A673 (cell line): ENCODE data around the gene SRGAP2C. TPM values are rescaled to one million over a fixed set of nuclear protein-coding genes. Genes with fewer than 3 reads are reported as not detected.
"Not testable (repeated sequence)": the region's sequence is repeated elsewhere in the genome, so short reads cannot be mapped to it uniquely, and the experiment has no call there.

Source experiments
- BruUV-seq: library from RNA; stranded (reverse); fragments of 400-500 nt; replicated peaks from 2 replicates; lab custom pipeline; 2021; lab: Mats Ljungman, UMichigan
- CTCF ChIA-PET: fragments of 300-600 bp; sonication (Branson Sonifier 250); formaldehyde crosslinking; loops from one replicate; lab custom pipeline; 2022; ENCODE audit warnings: antibody characterized with exemption; lab: Charles Lee
- POLR2A ChIA-PET: fragments of 300-600 bp; sonication (Branson Sonifier 250); formaldehyde crosslinking; loops from one replicate; lab custom pipeline; 2022; ENCODE audit warnings: antibody characterized with exemption; ENCODE audit not compliant: low non-redundant PET; lab: Charles Lee
- DNase-seq: peaks from one replicate; pipeline ENCODE4 v3.0.0-alpha.2; 2015; ENCODE audit warnings: low spot score
- H3K27ac ChIP-seq: fragments of 200-600 bp; sonication (generic); 2 replicates; pipeline ENCODE4 v1.5.1; 2016; ENCODE audit warnings: mixed run types, low read depth, mild to moderate bottlenecking, mixed read lengths, antibody characterized with exemption, low read length; ENCODE audit not compliant: poor library complexity, severe bottlenecking
- H3K27me3 ChIP-seq: fragments of 200-600 bp; sonication (generic); replicated peaks from 2 replicates; pipeline ENCODE4 v1.6.1; 2017; ENCODE audit warnings: mixed run types, low read depth, mild to moderate bottlenecking, mixed read lengths, antibody characterized with exemption, low read length; ENCODE audit not compliant: insufficient read depth, poor library complexity
- H3K36me3 ChIP-seq: fragments of 200-600 bp; sonication (generic); 2 replicates; pipeline ENCODE4 v1.6.1; 2016; ENCODE audit warnings: mixed run types, mild to moderate bottlenecking, mixed read lengths, antibody characterized with exemption, low read length; ENCODE audit not compliant: insufficient read depth, poor library complexity, severe bottlenecking
- H3K4me1 ChIP-seq: fragments of 200-600 bp; sonication (generic); 2 replicates; pipeline ENCODE4 v1.6.1; 2017; ENCODE audit warnings: mixed run types, mild to moderate bottlenecking, mixed read lengths, antibody characterized with exemption, low read length; ENCODE audit not compliant: insufficient read depth, poor library complexity, severe bottlenecking
- H3K4me3 ChIP-seq: fragments of 200-600 bp; sonication (generic); 2 replicates; pipeline ENCODE4 v1.5.1; 2016; ENCODE audit warnings: low read depth, mixed run types, mild to moderate bottlenecking, mixed read lengths, low read length; ENCODE audit not compliant: poor library complexity, severe bottlenecking
- H3K9me3 ChIP-seq: fragments of 200-600 bp; sonication (generic); 2 replicates; pipeline ENCODE4 v1.6.1; 2016; ENCODE audit warnings: mixed run types, low read depth, mild to moderate bottlenecking, mixed read lengths, antibody characterized with exemption, low read length; ENCODE audit not compliant: poor library complexity, severe bottlenecking
- CTCF ChIP-seq: fragments of 300-800, 200-600 bp; sonication (generic); conservative IDR thresholded peaks from 2 replicates; pipeline ENCODE4 v1.5.1; 2017; ENCODE audit warnings: low read depth, mild to moderate bottlenecking, antibody characterized with exemption, low read length, moderate library complexity, mixed read lengths
- EZH2 ChIP-seq: fragments of 200-600 bp; sonication (generic); IDR thresholded peaks from 2 replicates; pipeline ENCODE4 v1.6.1; 2017; ENCODE audit warnings: borderline replicate concordance, low read depth, mild to moderate bottlenecking, mixed read lengths, antibody characterized with exemption, low read length; ENCODE audit not compliant: poor library complexity, severe bottlenecking
- intact Hi-C: fragments of 100-400 bp; cut with micrococcal nuclease; formaldehyde crosslinking; loops from one replicate; pipeline ENCODE4 v1.10.0; 2022; ENCODE audit not compliant: unreplicated experiment
- total RNA-seq: library from RNA; stranded (reverse); gene quantifications from 2 replicates; pipeline ENCODE4 v1.2.3, GENCODE V29; 2021

The SRGAP2C gene
- total RNA-seq, 1 experiment from 2014 or later, result 47.8 TPM

GRCh38 chr1:121418369-121419049, 233.7 kb downstream of the SRGAP2C start:
- no peaks in the 10 kb centered on the region for H3K27me3 ChIP-seq
- H3K9me3 ChIP-seq, result no peaks in the 10 kb centered on the region
- H3K4me3 ChIP-seq, result no peak overlapping the region
- DNase-seq, result no peak
- intact Hi-C loops, result no loop called here
- BruUV-seq, result no TSS peak
- ChIA-PET POLR2A (no interaction called here), CTCF (no interaction called here)
- TF ChIP-seq EZH2 (no peak), CTCF (no peak)
- H3K4me1 ChIP-seq, result no peaks in the 10 kb centered on the region
- H3K27ac ChIP-seq, result no peak overlapping the region
- no peaks in the 10 kb centered on the region for H3K36me3 ChIP-seq

GRCh38 chr1:121419050-121419615, 234.4 kb downstream of the SRGAP2C start:
- H3K4me1 ChIP-seq, H3K27ac ChIP-seq, H3K27me3 ChIP-seq, H3K36me3 ChIP-seq, H3K4me3 ChIP-seq, POLR2A ChIA-PET, intact Hi-C loops, H3K9me3 ChIP-seq, BruUV-seq, CTCF ChIA-PET, DNase-seq: not testable (repeated sequence)

GRCh38 chr1:121421490-121421889, 236.7 kb downstream of the SRGAP2C start:
- CTCF ChIA-PET, H3K27me3 ChIP-seq, H3K9me3 ChIP-seq, intact Hi-C loops, POLR2A ChIA-PET, H3K27ac ChIP-seq, BruUV-seq, H3K36me3 ChIP-seq, DNase-seq, H3K4me1 ChIP-seq, H3K4me3 ChIP-seq: not testable (repeated sequence)

GRCh38 chr1:121423956-121424355, 239.2 kb downstream of the SRGAP2C start:
- H3K9me3 ChIP-seq, H3K27me3 ChIP-seq, H3K27ac ChIP-seq, CTCF ChIA-PET, POLR2A ChIA-PET, H3K4me1 ChIP-seq, BruUV-seq, H3K36me3 ChIP-seq, DNase-seq, H3K4me3 ChIP-seq, intact Hi-C loops: not testable (repeated sequence)

- H3K27me3 ChIP-seq, H3K9me3 ChIP-seq, DNase-seq, H3K36me3 ChIP-seq, H3K4me1 ChIP-seq, POLR2A ChIA-PET, H3K27ac ChIP-seq, H3K4me3 ChIP-seq, CTCF ChIA-PET, intact Hi-C loops, BruUV-seq: not testable (repeated sequence)
Observed at GRCh38 chr1:121433517-121433916, 248.7 kb downstream of the SRGAP2C start.

- CTCF ChIA-PET, H3K27ac ChIP-seq, BruUV-seq, H3K36me3 ChIP-seq, intact Hi-C loops, H3K4me3 ChIP-seq, POLR2A ChIA-PET, H3K27me3 ChIP-seq, DNase-seq, H3K4me1 ChIP-seq, H3K9me3 ChIP-seq: not testable (repeated sequence)
Observed at GRCh38 chr1:121438862-121439261, 254.1 kb downstream of the SRGAP2C start.
